Cardiac muscle cell (in vitro differentiated cells and primary cell): Measurements from ENCODE around the gene SLC23A2. TPM values are rescaled to one million over a fixed set of nuclear protein-coding genes. Genes with fewer than 3 reads are reported as not detected.

Experiments used
- DNase-seq, 2 donors: peaks; one replicate each; pipeline versions ENCODE4 v3.0.0 to v3.0.0-alpha.2; 2010 to 2017; ENCODE audit warnings: low read depth in 1 of 2, low spot score in 1 of 2
- H3K27ac ChIP-seq: fragments of 200-600 bp; sonication (generic); 2 replicates; pipeline ENCODE4 v1.5.1; 2016
- H3K27me3 ChIP-seq: fragments of 200-600 bp; sonication (generic); 2 replicates; pipeline ENCODE4 v1.6.0; 2016; ENCODE audit warnings: control low read depth
- H3K36me3 ChIP-seq: fragments of 200-600 bp; sonication (generic); 2 replicates; pipeline ENCODE4 v1.5.1; 2016; ENCODE audit warnings: control low read depth
- H3K4me1 ChIP-seq: fragments of 200-600 bp; sonication (generic); 2 replicates; pipeline ENCODE4 v1.8.1; 2017; ENCODE audit warnings: low read depth, mild to moderate bottlenecking, mixed run types
- H3K4me3 ChIP-seq: fragments of 200-600 bp; sonication (generic); 2 replicates; pipeline ENCODE4 v1.5.1; 2016; ENCODE audit warnings: mild to moderate bottlenecking
- H3K9me3 ChIP-seq: fragments of 200-600 bp; sonication (generic); 2 replicates; pipeline ENCODE4 v1.5.1; 2017; ENCODE audit warnings: low read depth, mild to moderate bottlenecking, control low read depth
- polyA plus RNA-seq: library from polyadenylated mRNA; unstranded; fragments of >200 nt; fragmentation: Nextera tagmentation; extraction: Ambion mirVana; gene quantifications from 2 replicates; pipeline ENCODE4 v1.2.1, GENCODE V29; 2016
- total RNA-seq: library from RNA; depleted of rRNA; stranded (reverse); fragments of >200 nt; gene quantifications from 2 replicates; pipeline ENCODE4 v1.2.3, GENCODE V29; 2016
- TF ChIP-seq, protein P1 (sequence below): IDR thresholded peaks from 2 replicates; pipeline ENCODE4 v1.5.1; 2012; ENCODE audit warnings: low read depth, mild to moderate bottlenecking, low read length

SLC23A2 gene
- total and polyA plus RNA-seq, 2 experiments from 2014 or later: 5.9 to 10.6 TPM

DNA sequence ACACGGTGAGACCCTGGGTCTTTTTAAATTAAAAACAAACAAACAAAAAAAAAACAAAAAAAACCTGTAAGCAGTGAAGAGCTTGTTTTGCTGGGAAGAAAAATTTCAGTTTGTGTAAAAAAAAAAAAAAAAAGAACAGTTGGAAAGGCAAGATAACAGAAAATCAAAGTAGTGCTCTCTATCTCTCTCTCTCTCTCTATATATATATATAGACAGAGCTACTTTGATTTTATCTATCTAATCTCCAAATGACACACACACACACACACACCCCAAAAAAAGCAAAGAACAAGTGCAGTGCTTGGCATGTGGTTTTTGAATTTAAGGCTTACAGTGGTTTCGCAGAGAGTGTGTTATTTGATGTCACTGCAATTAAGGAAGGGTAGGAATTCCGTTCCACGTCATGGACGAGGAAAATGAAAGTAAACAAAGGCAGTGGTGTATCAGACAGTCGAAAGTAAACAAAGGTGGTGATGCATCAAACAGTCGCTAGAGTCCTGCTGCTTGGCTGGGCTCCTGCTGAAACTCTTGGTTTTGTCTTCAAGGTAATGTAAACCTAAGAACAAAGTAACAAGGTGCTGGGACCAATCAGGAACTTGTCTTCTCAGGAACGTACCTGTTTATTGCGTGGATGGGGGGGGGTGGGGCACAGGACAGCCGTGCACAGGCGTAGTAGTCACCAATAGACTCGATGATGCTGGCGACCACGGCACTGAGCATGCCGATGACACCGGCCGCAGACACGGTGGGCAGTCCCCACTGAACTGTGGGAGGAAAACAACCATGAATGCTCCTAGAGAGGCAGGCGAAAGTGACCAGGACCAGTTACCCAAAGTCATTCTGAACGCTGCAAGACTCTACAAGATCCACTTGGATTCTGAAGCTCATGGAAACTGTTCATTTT, 131.8 kb downstream of the SLC23A2 start:
- Histone ChIP-seq H3K9me3 (no peaks in the 10 kb centered on the region), H3K27ac (no peak overlapping the region), H3K4me3 (no peak overlapping the region), H3K36me3 (no peaks in the 10 kb centered on the region), H3K4me1 (no peaks in the 10 kb centered on the region), H3K27me3 (no peaks in the 10 kb centered on the region)
- DNase-seq: no peak
- TF ChIP-seq, protein P1, sequence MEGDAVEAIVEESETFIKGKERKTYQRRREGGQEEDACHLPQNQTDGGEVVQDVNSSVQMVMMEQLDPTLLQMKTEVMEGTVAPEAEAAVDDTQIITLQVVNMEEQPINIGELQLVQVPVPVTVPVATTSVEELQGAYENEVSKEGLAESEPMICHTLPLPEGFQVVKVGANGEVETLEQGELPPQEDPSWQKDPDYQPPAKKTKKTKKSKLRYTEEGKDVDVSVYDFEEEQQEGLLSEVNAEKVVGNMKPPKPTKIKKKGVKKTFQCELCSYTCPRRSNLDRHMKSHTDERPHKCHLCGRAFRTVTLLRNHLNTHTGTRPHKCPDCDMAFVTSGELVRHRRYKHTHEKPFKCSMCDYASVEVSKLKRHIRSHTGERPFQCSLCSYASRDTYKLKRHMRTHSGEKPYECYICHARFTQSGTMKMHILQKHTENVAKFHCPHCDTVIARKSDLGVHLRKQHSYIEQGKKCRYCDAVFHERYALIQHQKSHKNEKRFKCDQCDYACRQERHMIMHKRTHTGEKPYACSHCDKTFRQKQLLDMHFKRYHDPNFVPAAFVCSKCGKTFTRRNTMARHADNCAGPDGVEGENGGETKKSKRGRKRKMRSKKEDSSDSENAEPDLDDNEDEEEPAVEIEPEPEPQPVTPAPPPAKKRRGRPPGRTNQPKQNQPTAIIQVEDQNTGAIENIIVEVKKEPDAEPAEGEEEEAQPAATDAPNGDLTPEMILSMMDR: no peak

DNA sequence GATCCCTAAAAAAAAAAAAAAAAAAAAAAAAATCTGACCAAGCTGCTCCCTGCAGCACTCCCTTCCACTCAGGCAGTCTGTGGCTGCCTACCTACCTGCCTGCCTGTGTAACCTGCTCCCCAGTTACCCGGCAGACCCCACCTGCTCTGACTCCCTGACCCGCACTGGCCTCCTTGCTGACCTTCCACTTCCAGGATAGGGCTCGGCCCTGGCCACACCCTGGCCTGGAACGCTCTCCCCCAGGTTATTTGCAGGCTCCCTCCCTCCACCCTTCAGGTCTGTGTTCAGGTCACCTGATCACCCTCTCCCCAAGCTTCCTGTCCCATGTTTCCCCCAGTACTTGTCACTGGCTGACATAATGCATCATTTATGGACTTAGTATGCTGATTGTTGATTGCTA, 134.3 kb downstream of the SLC23A2 start:
- Histone ChIP-seq H3K27ac (no peak overlapping the region), H3K36me3 (no peaks in the 10 kb centered on the region), H3K4me3 (no peak overlapping the region), H3K9me3 (no peaks in the 10 kb centered on the region), H3K27me3 (no peaks in the 10 kb centered on the region), H3K4me1 (no peaks in the 10 kb centered on the region)
- DNase-seq: no peak
- TF ChIP-seq, protein P1: no peak

DNA sequence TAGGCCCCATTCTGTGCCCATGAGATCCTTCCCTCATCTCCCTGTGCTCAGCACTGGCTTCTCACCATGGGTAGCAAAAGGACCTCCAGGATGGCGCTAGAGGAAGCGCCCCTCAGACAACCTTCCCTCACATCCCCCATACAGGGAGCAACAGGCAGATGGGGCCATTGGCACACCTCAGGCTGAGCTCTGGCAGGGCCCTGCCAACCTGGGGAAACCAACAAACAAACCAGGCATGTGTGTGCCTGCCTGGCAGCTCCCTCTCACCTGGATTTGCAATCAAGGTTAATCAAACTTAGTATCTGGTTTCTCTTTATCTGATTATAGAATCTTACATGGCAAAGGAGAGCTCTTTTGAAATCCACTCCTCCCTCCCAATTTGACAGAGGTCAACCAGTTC, 134.9 kb downstream of the SLC23A2 start:
- DNase-seq: no peak
- H3K27ac ChIP-seq: no peak overlapping the region
- TF ChIP-seq, protein P1: no peak
- H3K27me3 ChIP-seq: no peaks in the 10 kb centered on the region
- no peak overlapping the region for H3K4me3 ChIP-seq
- H3K36me3 ChIP-seq: peaks cover 2% of the 10 kb centered on the region
- no peaks in the 10 kb centered on the region for H3K9me3 ChIP-seq
- H3K4me1 ChIP-seq: no peaks in the 10 kb centered on the region

DNA sequence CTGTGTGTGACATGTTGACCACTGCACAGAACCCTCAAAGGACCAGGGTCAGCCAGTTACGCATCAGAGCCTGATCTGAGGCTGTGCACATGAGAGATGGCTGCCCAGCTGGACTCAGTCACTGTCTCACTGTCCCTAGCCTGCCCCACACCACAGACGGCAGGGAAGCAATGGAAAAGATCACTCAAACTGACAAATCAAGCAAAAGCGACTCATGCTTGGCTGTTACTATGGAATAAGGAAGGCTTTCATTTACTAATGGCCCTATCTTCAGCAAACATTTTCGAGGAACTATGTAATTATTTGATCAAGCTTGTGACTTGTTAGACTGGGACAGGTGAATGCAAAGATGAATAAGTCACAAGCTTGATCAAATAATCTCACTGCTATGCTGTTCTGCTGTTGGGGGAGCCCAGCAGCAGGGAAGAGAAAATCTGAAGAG, 137.0 kb downstream of the SLC23A2 start:
- no peak for DNase-seq
- TF ChIP-seq, protein P1: no peak
- peaks cover 17% of the 10 kb centered on the region for H3K36me3 ChIP-seq

DNA sequence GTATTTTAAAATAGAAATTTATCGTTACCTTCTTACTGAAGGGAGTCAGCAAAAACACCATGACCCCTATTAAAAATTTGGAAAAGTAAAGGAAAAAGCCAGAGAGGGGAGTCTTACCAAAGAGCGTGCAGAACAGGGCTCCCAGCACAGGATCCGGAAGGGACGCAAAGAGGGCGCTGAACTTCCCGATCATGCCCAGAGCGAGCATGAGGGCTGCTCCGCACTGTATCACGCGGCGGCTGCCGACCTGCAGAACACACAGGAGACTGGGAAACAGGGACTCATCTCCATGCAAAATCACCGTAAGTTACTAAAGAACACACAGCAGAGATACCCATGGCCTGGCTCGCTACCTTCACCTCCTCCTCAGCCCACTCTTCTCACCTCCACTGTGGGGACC, 138.6 kb downstream of the SLC23A2 start:
- no peak for DNase-seq
- peaks cover 24% of the 10 kb centered on the region for H3K36me3 ChIP-seq
- no peak overlapping the region for H3K27ac ChIP-seq

More for the DNA sequence above, 137.0 kb downstream of the SLC23A2 start:
- Histone ChIP-seq H3K4me3 (no peak overlapping the region), H3K27ac (no peak overlapping the region), H3K27me3 (no peaks in the 10 kb centered on the region), H3K4me1 (no peaks in the 10 kb centered on the region), H3K9me3 (no peaks in the 10 kb centered on the region)

More for the DNA sequence above, 138.6 kb downstream of the SLC23A2 start:
- no peaks in the 10 kb centered on the region for H3K9me3 ChIP-seq
- H3K27me3 ChIP-seq: no peaks in the 10 kb centered on the region
- TF ChIP-seq, protein P1: no peak
- no peak overlapping the region for H3K4me3 ChIP-seq
- no peaks in the 10 kb centered on the region for H3K4me1 ChIP-seq
